ENCODE results near the gene FUT7. TPM values are rescaled to one million over a fixed set of nuclear protein-coding genes. Genes with fewer than 3 reads are reported as not detected.

Gene FUT7
- total and polyA plus RNA-seq, 2 of the 8 experiments (the other 6 are each of a cell fraction or from before 2014, with no cell fraction given), result not detected

DNA sequence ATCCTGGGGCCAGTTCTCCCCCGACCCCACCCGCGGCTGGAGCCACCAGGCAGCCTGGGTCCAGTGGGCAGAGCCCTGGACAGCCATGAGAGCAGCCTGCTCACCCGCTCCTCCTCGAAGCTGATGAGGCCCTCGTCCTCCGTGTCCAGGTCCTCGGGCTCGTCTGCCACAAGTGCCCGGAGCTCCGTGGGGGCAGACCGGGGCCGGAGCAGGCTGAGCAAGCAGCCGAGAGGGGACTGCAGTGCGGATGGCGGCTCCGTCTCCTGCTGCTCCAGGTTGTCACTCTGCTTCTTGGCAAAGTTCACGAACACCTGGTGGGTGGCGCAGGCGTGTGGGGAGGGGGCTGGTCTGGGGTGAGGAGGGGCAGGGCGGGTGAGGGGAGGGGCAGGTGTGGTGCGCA lies 23.6 kb downstream of the FUT7 start:
- ChIA-PET POLR2A (ENCODE audit: partially characterized antibody) (no interaction called here), CTCF (ENCODE audit: partially characterized antibody) (interaction anchor here (0.8 to 2.5 kb wide), 5 partner anchors 21 to 61 kb away, joined by 3 to 12 read pairs (median 4); partner anchors contain the start of gene PTGDS)
- no peak overlapping the region for H2BK12ac ChIP-seq (ENCODE audit: low read depth, low read length)
- no peaks in the 10 kb centered on the region for H4K20me1 ChIP-seq (replicated peaks in 1 of 2; ENCODE audit: control insufficient read depth in 1 of 2, insufficient read depth in 2 of 2, low read length in 2 of 2)
- no peak overlapping the region for H3K56ac ChIP-seq (replicated peaks; ENCODE audit: insufficient read length, low read depth, low read length)
- H3K18ac ChIP-seq (ENCODE audit: extremely low read depth, low read length), result no peak overlapping the region
- no peaks in the 10 kb centered on the region for H3K27me3 ChIP-seq (replicated peaks in 1 of 4; ENCODE audit: control insufficient read depth in 3 of 4, extremely low read depth in 1 of 4, insufficient read depth in 3 of 4, low read length in 3 of 4)
- H3K14ac ChIP-seq (ENCODE audit: insufficient read length), result no peak overlapping the region
- H3K23ac ChIP-seq (ENCODE audit: insufficient read length), result no peak overlapping the region
- H4K91ac ChIP-seq (replicated peaks; ENCODE audit: insufficient read length, low read length), result no peak overlapping the region
- no peak overlapping the region for H4K8ac ChIP-seq (ENCODE audit: extremely low read depth, insufficient read depth, low read length)
- H2BK5ac ChIP-seq (ENCODE audit: low read depth, low read length), result no peak overlapping the region
- H2AFZ ChIP-seq (ENCODE audit: low read length), result no peak overlapping the region
- H3K27ac ChIP-seq (ENCODE audit: low read depth, low read length), result no peak overlapping the region
- peaks cover 0 to 10% of the 10 kb centered on the region in 2 experiments; a peak in 1 of 4 replicates for H3K9me3 ChIP-seq (ENCODE audit: insufficient read depth in 2 of 2, low read depth in 1 of 2, low read length in 1 of 2)
- no peak overlapping the region for H3K4ac ChIP-seq (replicated peaks; ENCODE audit: insufficient read length, low read depth, low read length)
- H3K4me3 ChIP-seq (ENCODE audit: extremely low read depth in 1 of 4, insufficient read depth in 2 of 4, low read depth in 3 of 4, low read length in 4 of 4), result no peak overlapping the region
- no peaks in the 10 kb centered on the region for H3K36me3 ChIP-seq (ENCODE audit: control insufficient read depth in 2 of 4, insufficient read depth in 4 of 4, low read length in 3 of 4)
- peaks cover 0 to 2% (median under 1%) of the 10 kb centered on the region in 4 experiments; a peak in 2 of 7 replicates for H3K4me1 ChIP-seq (replicated peaks in 1 of 4; ENCODE audit: control insufficient read depth in 3 of 4, insufficient read depth in 4 of 4, low read length in 3 of 4)
- H3K79me2 ChIP-seq (ENCODE audit: control insufficient read depth in 1 of 2, insufficient read depth in 2 of 2, low read length in 2 of 2), result no peaks in the 10 kb centered on the region
- 76% methylated on average over 19 of the region's 22 CpGs; no CpG with 5 or more reads in 1 of the 2 experiments for WGBS, 2 experiments (ENCODE audit: extremely low coverage in 1 of 2, insufficient coverage in 1 of 2, insufficient read length in 1 of 2, insufficient replicate concordance in 2 of 2, low coverage in 1 of 2, low lambda C conversion rate in 2 of 2, missing lambda C conversion rate in 1 of 2)
- TF ChIP-seq CHD1 (IDR thresholded peaks at IDR 0.05; ENCODE audit: low read depth, low read length), result no peak
- no peak for TF ChIP-seq RBBP5 (IDR thresholded peaks at IDR 0.05; ENCODE audit: borderline replicate concordance, low read depth, low read length)
- TF ChIP-seq POLR2AphosphoS5 (IDR thresholded peaks at IDR 0.05; ENCODE audit: low read depth, low read length), result no peak
- no peak for TF ChIP-seq CREB1 (IDR thresholded peaks at IDR 0.05)
- no peak for TF ChIP-seq TAF7 (optimal IDR thresholded peaks at IDR 0.05; ENCODE audit: borderline replicate concordance, low read depth, low read length)
- TF ChIP-seq SUZ12 (IDR thresholded peaks at IDR 0.05; ENCODE audit: low read length), result no peak
- no peak for TF ChIP-seq SIN3A (conservative IDR thresholded peaks at IDR 0.05 in 1 of 2, IDR thresholded peaks at IDR 0.05 in 1 of 2; ENCODE audit: low read depth in 1 of 2, low read length in 2 of 2)
- no peak for TF ChIP-seq TEAD4 (IDR thresholded peaks at IDR 0.05; ENCODE audit: low read depth, low read length)
- no peak for TF ChIP-seq TCF12 (IDR thresholded peaks at IDR 0.05; ENCODE audit: low read depth, low read length)
- no peak for TF ChIP-seq SP1 (IDR thresholded peaks at IDR 0.05; ENCODE audit: low read depth, low read length)
- TF ChIP-seq PHF8 (conservative IDR thresholded peaks at IDR 0.05; ENCODE audit: low read depth, low read length), result no peak
- no peak for TF ChIP-seq NANOG (IDR thresholded peaks at IDR 0.05; ENCODE audit: insufficient read depth, low read depth, low read length, poor library complexity, severe bottlenecking)
- no peak for TF ChIP-seq RAD21 (IDR thresholded peaks at IDR 0.05 in 1 of 2, conservative IDR thresholded peaks at IDR 0.05 in 1 of 2; ENCODE audit: low read depth in 2 of 2, low read length in 2 of 2)
- TF ChIP-seq BACH1 (IDR thresholded peaks at IDR 0.05; ENCODE audit: low read length), result no peak
- H3K23me2 ChIP-seq (ENCODE audit: low read depth, low read length), result no peaks in the 10 kb centered on the region
- no peak overlapping the region for H2AK5ac ChIP-seq (ENCODE audit: low read depth, low read length)
- H2BK15ac ChIP-seq (ENCODE audit: low read length), result no peak overlapping the region
- no peak overlapping the region for H2BK120ac ChIP-seq (replicated peaks; ENCODE audit: low read depth, low read length)
- DNase-seq (ENCODE audit: low read depth in 1 of 2, low spot score in 2 of 2), result no peak
- no peaks in the 10 kb centered on the region for H3K79me1 ChIP-seq (ENCODE audit: low read depth, low read length)
- H3K9ac ChIP-seq (replicated peaks in 1 of 4; ENCODE audit: extremely low read depth in 1 of 4, low read depth in 3 of 4, low read length in 3 of 4), result no peak overlapping the region
- no peak overlapping the region for H2BK20ac ChIP-seq (ENCODE audit: low read length)
- H4K5ac ChIP-seq (ENCODE audit: insufficient read length, low read depth, low read length), result no peak overlapping the region
- no peak for FAIRE-seq
- H3K4me2 ChIP-seq (ENCODE audit: insufficient read depth in 1 of 2, low read depth in 2 of 2, low read length in 2 of 2), result no peak overlapping the region
